Stimulated activated CD4-positive, alpha-beta T cell treated with anti-CD3 and anti-CD28 coated beads, Interleukin-4, amount 100 ng/mL, for 48 hours (primary cell): ENCODE measurements around the gene ZBTB4.

ENCODE experiments used
- DNase-seq, 2 donors: peaks; one replicate each; pipeline ENCODE4 v3.0.0-alpha.2; 2020; ENCODE audit warnings: low read depth in 2 of 2

Gene ZBTB4

GRCh38 chr17:7419819-7420610, 59.4 kb downstream of the ZBTB4 start, which contains the start of gene SPEM1:
Gene SPEM1 (plus strand): TSS chr17:7420324. CDS start chr17:7420385, 61 bp downstream.
- DNase-seq, result no peak

GRCh38 chr17:7418472-7419152, 60.8 kb downstream of the ZBTB4 start:
- DNase-seq, result no peak

GRCh38 chr17:7417056-7417655, 62.3 kb downstream of the ZBTB4 start:
- DNase-seq, result no peak

- DNase-seq, result no peak
These were observed 63.1 kb downstream of the ZBTB4 start for GRCh38 chr17:7416323-7416722.

GRCh38 chr17:7415784-7416183, 63.6 kb downstream of the ZBTB4 start:
- no peak for DNase-seq

- DNase-seq, result no peak
These were observed 64.6 kb downstream of the ZBTB4 start for GRCh38 chr17:7414837-7415236.

- no peak for DNase-seq
These were observed 66.0 kb downstream of the ZBTB4 start for GRCh38 chr17:7413346-7413985.

GRCh38 chr17:7411427-7411750, 68.0 kb downstream of the ZBTB4 start:
- DNase-seq, result no peak

GRCh38 chr17:7410634-7411426, 68.6 kb downstream of the ZBTB4 start:
- no peak for DNase-seq

- no peak for DNase-seq
These were observed 69.7 kb downstream of the ZBTB4 start for GRCh38 chr17:7409716-7410115.
